GM18873 (cell line): ENCODE data around the gene TUBB2B.
"Not testable (repeated sequence)": the region's sequence is repeated elsewhere in the genome, so short reads cannot be mapped to it uniquely, and the experiment has no call there.

Source experiments
- ATAC-seq: cut with Tn5 transposase; IDR thresholded peaks from one replicate; pipeline ENCODE4 v1.9.1; 2021; ENCODE audit warnings: mild to moderate bottlenecking, moderate library complexity, moderate number of reproducible peaks; ENCODE audit not compliant: unreplicated experiment, low FRiP score

TUBB2B gene

GRCh38 chr6:3258720-3259490 is 31.5 kb upstream of the TUBB2B start, which contains the start of gene PSMG4:
Gene PSMG4, plus strand, starts transcription at chr6:3258947. Its CDS starts 76 bp downstream, at chr6:3259023.
- ATAC-seq = peak; percentile 68

- no peak for ATAC-seq
Observed at GRCh38 chr6:3258201-3258600, 30.7 kb upstream of the TUBB2B start.

DNA sequence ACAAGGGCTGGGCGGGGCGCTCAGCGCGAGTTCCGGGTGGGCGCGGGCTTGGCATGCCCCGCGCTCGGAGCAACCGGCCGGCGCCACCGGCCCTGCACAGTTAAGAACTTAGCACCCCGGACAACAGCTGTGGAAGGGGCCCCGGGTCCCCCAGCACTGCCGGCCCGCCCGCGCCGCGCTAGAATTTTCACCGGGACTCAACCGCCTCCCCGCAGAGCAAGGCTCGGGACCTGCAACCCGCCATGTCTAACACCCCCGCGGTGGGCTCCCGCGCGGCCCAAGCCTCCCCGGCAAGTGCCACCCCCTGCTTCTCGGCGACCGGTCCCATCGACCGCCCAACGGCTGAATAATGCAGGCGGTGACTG is 26.1 kb upstream of the TUBB2B start:
- no peak for ATAC-seq

GRCh38 chr6:3252861-3253596 is 25.6 kb upstream of the TUBB2B start:
- no peak for ATAC-seq

DNA sequence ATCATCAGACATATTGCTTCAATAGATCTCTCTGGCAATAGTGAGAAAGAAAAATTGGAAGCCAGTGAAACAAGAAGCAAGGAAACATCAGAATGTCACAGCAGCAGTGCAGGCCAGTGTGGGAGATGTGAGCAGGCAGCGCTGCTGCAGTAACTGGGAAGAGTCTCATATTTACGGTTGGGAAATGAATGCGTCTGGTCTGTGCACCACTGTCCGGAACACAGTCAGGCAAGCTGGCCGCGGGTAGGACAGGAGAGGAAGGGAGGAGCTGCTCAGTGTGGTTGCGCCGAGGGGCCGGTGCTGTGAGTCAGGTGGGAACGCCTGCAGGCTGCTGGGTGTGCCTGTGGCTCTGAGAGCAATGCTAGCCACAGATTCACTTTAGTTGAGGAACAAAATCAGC is 24.9 kb upstream of the TUBB2B start:
- ATAC-seq = no peak

- ATAC-seq = peak; percentile 59
Observed at GRCh38 chr6:3251462-3252314, 24.2 kb upstream of the TUBB2B start.

DNA sequence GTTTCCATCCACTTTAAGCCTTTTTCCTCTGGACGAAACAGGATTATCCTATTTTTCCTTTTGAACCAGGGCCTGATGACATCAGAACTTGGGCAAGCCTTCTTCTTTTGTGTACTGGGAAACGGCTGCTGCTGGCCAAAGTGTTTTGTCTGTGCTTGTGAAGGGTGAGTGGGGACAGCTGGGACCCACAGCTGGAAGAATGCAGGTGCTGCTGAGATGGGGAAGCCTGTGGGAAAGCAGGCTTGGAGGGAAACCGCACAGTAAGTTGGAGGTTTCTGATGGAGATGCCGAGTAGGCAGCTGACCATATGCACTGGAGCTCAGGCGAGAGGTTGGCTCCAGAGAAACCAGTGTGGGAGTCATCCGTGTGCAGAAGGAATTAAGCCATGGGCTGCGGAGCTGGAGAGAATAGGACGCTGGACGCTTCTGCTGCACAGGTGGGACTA is 22.8 kb upstream of the TUBB2B start:
- no peak for ATAC-seq

DNA sequence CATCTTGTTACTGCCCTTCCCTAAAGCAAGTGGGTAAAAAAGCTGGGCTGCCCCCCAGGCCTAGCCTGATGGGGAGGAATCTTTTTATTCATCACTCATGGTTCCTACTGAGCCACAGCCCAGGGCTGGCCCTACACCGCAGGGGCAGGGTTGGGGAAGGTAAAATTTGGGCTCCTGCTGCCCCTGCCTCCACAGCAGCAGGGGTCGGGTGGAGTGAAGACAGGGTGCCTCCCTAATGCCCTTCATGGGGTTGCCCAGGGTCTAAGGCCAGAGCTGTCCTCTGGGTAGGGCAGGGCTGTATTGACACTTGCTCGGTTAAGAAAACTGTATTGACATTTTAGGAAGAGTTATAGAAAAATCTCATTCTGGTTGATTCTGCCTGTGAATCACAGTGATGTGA is 22.4 kb upstream of the TUBB2B start:
- ATAC-seq = no peak

- no peak for ATAC-seq
Observed at GRCh38 chr6:3247255-3248146, 20.0 kb upstream of the TUBB2B start.

DNA sequence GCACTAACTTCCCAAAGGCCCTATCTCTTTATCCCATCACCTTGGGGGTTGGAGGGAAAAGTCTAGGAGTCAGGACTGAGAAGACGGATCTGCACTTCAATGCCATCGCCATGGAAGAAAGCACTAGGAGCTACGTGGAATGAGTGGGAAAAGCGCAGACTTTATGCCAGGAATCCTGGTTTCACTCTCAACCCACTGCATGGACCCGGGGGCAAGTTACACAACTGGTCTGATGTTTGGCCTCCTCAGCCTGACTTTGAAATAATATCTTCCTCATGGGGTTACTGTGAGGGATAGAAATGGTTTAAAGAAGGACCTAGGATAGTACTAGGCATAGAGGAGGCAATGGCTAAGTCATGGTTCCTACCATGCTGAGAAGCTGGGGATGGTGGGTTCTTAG is 17.8 kb upstream of the TUBB2B start:
- ATAC-seq = no peak

GRCh38 chr6:3244832-3245161 is 17.3 kb upstream of the TUBB2B start:
- not testable (repeated sequence) for ATAC-seq

DNA sequence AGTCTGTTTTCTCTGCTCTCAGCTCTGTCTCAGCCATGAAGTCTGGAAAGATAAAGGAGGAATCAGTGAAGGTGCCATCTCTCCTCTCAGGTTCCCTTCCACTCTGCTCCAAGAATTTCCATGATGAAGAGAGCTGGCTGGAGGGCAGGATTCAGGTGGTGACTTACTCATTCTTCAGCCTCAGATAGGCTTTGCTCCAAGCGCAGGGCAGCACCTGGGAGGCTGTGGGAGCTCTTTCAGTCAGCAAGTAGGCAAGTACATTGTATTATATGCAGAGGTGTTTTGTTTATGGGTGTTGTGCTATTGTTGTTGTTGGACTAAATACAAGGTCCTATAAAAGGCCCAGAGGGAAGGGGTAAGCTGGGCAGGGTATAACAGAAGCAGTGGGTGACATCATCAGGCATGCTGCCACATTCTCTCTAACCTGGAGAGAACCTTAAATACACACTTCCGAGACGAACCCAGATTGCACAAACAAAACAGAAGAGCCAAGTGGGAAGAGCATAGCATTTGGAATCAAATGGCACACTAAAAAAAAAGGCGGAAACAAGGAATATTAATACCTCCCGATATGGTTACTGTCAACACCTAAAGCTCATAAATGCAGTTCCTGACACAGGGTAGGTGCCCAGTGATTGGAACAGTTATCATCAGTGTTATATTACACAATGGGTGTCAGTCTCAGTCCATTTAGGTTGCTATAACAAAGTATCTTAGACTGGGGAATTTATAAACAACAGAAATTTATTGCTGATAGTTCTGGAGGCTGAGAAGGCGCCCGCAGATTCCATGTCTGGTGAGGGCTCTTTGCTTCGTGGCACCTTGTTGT is 16.8 kb upstream of the TUBB2B start:
- no peak for ATAC-seq

GRCh38 chr6:3242768-3243167 is 15.3 kb upstream of the TUBB2B start:
- ATAC-seq = no peak

DNA sequence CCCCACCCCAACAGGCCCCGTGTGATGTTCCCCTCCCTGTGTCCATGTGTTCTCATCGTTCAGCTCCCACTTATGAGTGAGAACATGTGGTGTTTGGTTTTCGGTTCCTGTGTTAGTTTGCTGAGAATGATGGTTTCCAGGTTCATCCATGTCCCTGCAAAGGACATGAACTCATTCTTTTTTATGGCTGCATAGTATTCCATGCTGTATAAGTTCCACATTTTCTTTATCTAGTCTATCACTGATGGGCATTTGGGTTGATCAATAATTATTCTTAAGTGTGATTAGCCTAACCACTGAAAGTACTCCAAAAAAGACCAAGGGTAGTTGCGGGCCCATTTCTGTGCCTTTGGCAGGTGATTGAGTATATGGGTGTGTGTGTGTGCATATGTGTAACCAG is 14.3 kb upstream of the TUBB2B start:
- ATAC-seq = not testable (repeated sequence)

DNA sequence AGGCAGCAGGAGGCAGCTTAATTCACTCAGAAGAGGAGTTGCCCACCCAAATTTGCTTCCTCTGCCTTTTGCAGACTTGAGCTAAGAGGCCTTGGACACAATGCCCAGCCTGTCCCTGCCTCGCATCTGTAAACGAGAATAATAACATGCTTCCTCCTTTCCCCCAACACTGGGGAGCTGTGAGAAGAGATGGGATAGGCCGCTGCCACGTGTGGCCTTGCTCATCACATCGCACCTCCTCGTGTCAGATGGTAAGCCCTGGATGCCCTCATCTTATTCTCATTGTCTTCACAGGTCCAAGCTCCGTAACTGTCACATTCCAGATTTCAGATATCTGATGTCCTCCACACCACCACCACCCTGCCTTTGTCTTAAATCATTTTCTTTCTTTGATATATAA is 13.1 kb upstream of the TUBB2B start:
- no peak for ATAC-seq

- no peak for ATAC-seq
Observed at GRCh38 chr6:3239110-3239830, 11.8 kb upstream of the TUBB2B start.

- no peak for ATAC-seq
Observed at GRCh38 chr6:3237761-3238662, 10.6 kb upstream of the TUBB2B start.

GRCh38 chr6:3236005-3236404 is 8.6 kb upstream of the TUBB2B start:
- ATAC-seq = no peak
